GM10266 (cell line): ENCODE data around the gene RAB18.

Source experiments
- DNase-seq: peaks from one replicate; pipeline ENCODE4 v3.0.0; 2012; ENCODE audit errors: extremely low spot score
- TF ChIP-seq, protein P1 (sequence below): IDR thresholded peaks from 2 replicates; pipeline ENCODE4 v1.5.1; 2012; ENCODE audit warnings: mild to moderate bottlenecking, low read depth; ENCODE audit not compliant: control insufficient read depth, insufficient read depth; ENCODE audit errors: missing control alignments

RAB18 gene

DNA sequence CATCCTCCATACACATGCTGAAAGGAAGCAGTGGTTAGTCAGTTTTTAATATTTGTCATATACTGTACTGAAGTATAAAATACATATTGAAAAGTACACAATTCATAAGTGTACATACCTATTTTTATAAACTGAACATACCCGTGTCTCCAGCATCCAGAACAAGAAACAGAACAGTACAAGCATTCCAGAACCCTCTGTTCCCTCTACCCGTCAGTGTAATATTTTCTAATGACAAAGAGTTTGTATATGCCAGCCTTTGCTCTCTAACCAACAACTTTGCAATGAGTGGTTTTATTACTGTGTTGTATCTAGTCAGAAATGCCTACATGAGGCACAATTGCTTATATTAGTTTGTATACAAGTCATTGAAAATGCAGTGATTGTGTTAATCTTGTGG, 18.7 kb upstream of the RAB18 start:
- TF ChIP-seq, protein P1, sequence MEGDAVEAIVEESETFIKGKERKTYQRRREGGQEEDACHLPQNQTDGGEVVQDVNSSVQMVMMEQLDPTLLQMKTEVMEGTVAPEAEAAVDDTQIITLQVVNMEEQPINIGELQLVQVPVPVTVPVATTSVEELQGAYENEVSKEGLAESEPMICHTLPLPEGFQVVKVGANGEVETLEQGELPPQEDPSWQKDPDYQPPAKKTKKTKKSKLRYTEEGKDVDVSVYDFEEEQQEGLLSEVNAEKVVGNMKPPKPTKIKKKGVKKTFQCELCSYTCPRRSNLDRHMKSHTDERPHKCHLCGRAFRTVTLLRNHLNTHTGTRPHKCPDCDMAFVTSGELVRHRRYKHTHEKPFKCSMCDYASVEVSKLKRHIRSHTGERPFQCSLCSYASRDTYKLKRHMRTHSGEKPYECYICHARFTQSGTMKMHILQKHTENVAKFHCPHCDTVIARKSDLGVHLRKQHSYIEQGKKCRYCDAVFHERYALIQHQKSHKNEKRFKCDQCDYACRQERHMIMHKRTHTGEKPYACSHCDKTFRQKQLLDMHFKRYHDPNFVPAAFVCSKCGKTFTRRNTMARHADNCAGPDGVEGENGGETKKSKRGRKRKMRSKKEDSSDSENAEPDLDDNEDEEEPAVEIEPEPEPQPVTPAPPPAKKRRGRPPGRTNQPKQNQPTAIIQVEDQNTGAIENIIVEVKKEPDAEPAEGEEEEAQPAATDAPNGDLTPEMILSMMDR: no peak

DNA sequence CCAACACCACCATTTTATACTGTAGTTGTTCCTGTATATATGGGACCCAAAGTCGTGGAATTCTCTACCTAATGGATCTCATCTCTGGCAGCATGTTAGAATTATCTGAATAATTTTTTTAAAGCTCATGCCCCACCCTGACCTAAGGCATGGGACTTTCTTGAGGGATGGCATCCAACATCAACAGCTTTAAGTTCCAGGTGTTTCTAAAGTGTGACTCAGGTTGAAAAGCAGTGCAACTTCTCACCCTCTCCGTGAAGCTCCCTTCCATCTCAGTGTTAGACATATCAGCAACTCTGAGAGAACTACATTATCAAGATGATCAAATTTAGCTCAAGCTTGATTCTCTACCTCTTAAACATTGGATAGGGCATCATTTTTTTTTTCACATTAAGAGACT, 18.1 kb upstream of the RAB18 start:
- TF ChIP-seq, protein P1: no peak
- no peak for DNase-seq

More for the DNA sequence above, 18.7 kb upstream of the RAB18 start:
- no peak for DNase-seq

DNA sequence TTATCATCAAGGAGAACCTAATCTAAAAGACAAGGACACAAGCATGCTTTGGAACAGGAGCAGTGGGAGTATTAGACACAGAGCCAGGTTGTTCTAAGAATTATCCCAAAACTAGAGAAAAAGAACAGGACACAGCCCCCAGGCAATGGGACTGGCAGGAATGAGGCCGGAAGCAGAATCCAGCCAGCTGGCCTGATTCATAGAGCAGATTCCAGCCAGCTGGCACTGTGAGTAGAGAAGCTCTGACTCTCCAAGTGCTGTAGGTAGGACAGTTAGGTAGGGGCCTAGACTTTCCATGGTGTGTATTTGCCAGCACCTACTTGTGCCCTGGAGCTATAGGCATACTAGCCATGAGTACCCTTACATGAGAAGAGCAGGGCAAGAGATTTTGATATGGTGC, 13.3 kb upstream of the RAB18 start:
- DNase-seq: no peak
- TF ChIP-seq, protein P1: no peak

DNA sequence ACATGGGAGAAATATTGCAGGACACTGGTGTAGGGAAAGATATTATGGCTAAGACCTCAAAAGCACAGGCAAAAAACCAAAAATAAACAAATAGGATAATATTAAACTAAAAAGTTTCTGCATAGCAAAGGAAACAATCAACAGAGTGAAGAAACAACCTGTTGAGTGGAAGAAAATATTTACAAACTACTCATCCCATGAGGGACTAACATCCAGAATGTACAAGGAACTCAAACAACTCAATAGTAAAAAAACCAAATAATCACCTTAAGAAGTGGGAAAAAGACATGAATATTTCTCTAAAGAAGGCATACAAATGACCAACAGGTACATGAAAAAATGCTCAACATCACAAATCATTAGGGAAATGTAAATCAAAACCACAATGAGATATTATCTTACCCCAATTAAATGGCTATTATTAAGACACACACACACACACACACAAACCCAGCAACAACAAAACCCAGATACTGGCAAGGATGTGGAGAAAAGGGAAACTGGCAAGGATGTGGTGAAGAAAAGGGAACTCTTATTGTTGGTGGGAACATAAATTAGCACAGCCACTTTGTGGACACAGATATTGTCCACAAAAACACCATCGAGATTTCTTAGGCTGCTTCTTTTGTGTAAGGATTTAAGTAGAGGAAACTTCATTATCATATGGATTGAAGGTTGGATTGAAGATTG, 9.8 kb upstream of the RAB18 start:
- no peak for DNase-seq
- TF ChIP-seq, protein P1: no peak

DNA sequence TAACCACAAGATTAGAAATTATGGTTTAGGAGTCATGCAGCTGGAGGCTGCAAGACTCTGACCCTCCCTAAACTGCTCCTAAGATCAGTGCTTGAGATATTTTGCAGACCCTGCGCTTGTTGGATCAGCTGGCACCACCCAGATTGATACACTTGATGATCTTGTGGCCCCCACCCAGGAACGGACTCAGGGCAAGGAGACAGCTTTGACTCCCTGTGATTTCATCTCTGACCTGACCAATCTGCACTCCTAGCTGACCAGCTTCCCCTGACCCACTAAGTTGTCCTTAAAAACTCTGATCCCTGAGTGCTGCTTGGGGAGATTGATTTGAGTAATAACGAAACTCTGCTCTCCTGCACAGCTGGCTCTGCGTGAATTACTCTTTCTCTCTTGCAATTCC, 8.0 kb upstream of the RAB18 start:
- DNase-seq: no peak
- TF ChIP-seq, protein P1: no peak

DNA sequence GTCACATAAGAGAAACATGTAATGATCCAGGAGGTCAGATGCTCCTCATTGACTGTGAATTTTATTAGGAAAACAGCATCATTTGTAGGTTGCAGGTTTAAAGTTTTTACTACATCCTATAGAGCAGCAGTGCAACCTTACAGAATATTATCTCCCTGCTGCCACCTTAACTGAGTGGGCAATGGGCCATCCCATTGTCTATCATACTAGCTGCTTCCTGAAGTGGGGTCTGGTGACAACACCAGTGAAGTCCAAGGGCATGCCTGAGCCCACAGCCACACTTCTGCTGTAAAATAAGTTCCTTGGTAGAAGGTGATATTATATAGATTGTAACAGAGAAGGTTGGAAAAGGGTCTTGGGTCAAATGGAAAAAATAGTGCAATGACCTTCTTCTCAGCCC, 4.0 kb upstream of the RAB18 start:
- no peak for DNase-seq
- TF ChIP-seq, protein P1: no peak

DNA sequence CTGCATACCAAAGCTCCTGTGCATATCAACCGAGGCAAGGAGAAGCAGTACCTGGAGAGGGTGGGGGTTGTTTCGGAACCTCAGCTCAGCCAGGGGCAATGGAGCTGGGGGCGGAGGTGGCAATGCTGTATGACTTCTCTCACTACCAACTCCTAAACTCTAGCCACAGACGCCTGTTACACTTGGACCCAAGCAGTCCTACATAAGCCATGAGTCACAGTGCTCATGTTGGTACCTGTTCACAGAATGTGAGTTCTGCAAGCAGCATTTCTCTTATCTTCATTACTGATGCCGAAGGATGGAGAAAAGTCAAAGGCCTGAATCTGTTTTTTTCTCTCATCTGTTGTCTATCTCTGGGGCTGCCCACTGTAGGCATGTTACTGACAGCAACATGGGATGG, 3.2 kb upstream of the RAB18 start:
- TF ChIP-seq, protein P1: no peak
- no peak for DNase-seq
